ENCODE measurements around the gene DDX5. TPM values are rescaled to one million over a fixed set of nuclear protein-coding genes. Genes with fewer than 3 reads are reported as not detected.

DDX5 gene
- total and polyA plus RNA-seq, 2 donors (not counting 1 experiment from before 2014, with no cell fraction given), result 439 to 598 TPM

- Histone ChIP-seq H3K9ac (ENCODE audit: insufficient read depth, low read length) (no peak overlapping the region), H3K4me1 (ENCODE audit: control insufficient read depth, extremely low read depth, insufficient read depth, low read length) (no peaks in the 10 kb centered on the region), H3K79me2 (ENCODE audit: control insufficient read depth, insufficient read depth, low read length) (no peaks in the 10 kb centered on the region), H4K20me1 (ENCODE audit: control insufficient read depth, extremely low read depth, insufficient read depth, low read length) (no peaks in the 10 kb centered on the region), H3K36me3 (ENCODE audit: control insufficient read depth, insufficient read depth, low read length) (no peaks in the 10 kb centered on the region), H3K27ac (ENCODE audit: insufficient read depth, low read length) (no peak overlapping the region), H2AFZ (ENCODE audit: low read length) (no peak overlapping the region), H3K27me3 (ENCODE audit: control insufficient read depth, insufficient read depth, low read length) (no peaks in the 10 kb centered on the region), H3K4me3 (replicated peaks in 1 of 4; ENCODE audit: control extremely low read depth in 1 of 4, insufficient read depth in 1 of 4, low read depth in 3 of 4, low read length in 4 of 4) (no peak overlapping the region), H3K4me2 (ENCODE audit: extremely low read depth, insufficient read depth, low read length) (no peak overlapping the region), H3K9me3 (ENCODE audit: control insufficient read depth, insufficient read depth, low read depth, low read length) (no peaks in the 10 kb centered on the region)
- no peak for DNase-seq (ENCODE audit: low read depth in 2 of 2)
- TF ChIP-seq EZH2 (IDR thresholded peaks at IDR 0.05; ENCODE audit: low read length, missing control alignments) (no peak), CTCF (conservative IDR thresholded peaks at IDR 0.05 in 1 of 2, IDR thresholded peaks at IDR 0.05 in 1 of 2; ENCODE audit: low read depth in 1 of 2, low read length in 2 of 2) (no peak)
Observed at GRCh38 chr17:64480951-64481350, 25.1 kb downstream of the DDX5 start.

- no peak overlapping the region for H3K9ac ChIP-seq (ENCODE audit: insufficient read depth, low read length)
- H3K4me3 ChIP-seq (replicated peaks in 1 of 4; ENCODE audit: control extremely low read depth in 1 of 4, insufficient read depth in 1 of 4, low read depth in 3 of 4, low read length in 4 of 4), result no peak overlapping the region
- H3K79me2 ChIP-seq (ENCODE audit: control insufficient read depth, insufficient read depth, low read length), result no peaks in the 10 kb centered on the region
- H3K4me2 ChIP-seq (ENCODE audit: extremely low read depth, insufficient read depth, low read length), result no peak overlapping the region
- H3K9me3 ChIP-seq (ENCODE audit: control insufficient read depth, insufficient read depth, low read depth, low read length), result no peaks in the 10 kb centered on the region
- no peak overlapping the region for H3K27ac ChIP-seq (ENCODE audit: insufficient read depth, low read length)
- DNase-seq (ENCODE audit: low read depth in 2 of 2), result no peak
- H3K36me3 ChIP-seq (ENCODE audit: control insufficient read depth, insufficient read depth, low read length), result no peaks in the 10 kb centered on the region
- H3K4me1 ChIP-seq (ENCODE audit: control insufficient read depth, extremely low read depth, insufficient read depth, low read length), result no peaks in the 10 kb centered on the region
- no peaks in the 10 kb centered on the region for H4K20me1 ChIP-seq (ENCODE audit: control insufficient read depth, extremely low read depth, insufficient read depth, low read length)
- no peaks in the 10 kb centered on the region for H3K27me3 ChIP-seq (ENCODE audit: control insufficient read depth, insufficient read depth, low read length)
- H2AFZ ChIP-seq (ENCODE audit: low read length), result no peak overlapping the region
- TF ChIP-seq EZH2 (IDR thresholded peaks at IDR 0.05; ENCODE audit: low read length, missing control alignments) (no peak), CTCF (conservative IDR thresholded peaks at IDR 0.05 in 1 of 2, IDR thresholded peaks at IDR 0.05 in 1 of 2; ENCODE audit: low read depth in 1 of 2, low read length in 2 of 2) (no peak)
Observed at GRCh38 chr17:64477849-64478248, 28.2 kb downstream of the DDX5 start.

- Histone ChIP-seq H3K27ac (ENCODE audit: insufficient read depth, low read length) (no peak overlapping the region), H3K79me2 (ENCODE audit: control insufficient read depth, insufficient read depth, low read length) (no peaks in the 10 kb centered on the region), H3K9ac (ENCODE audit: insufficient read depth, low read length) (no peak overlapping the region), H4K20me1 (ENCODE audit: control insufficient read depth, extremely low read depth, insufficient read depth, low read length) (no peaks in the 10 kb centered on the region), H3K27me3 (ENCODE audit: control insufficient read depth, insufficient read depth, low read length) (no peaks in the 10 kb centered on the region), H2AFZ (ENCODE audit: low read length) (no peak overlapping the region), H3K4me3 (replicated peaks in 1 of 4; ENCODE audit: control extremely low read depth in 1 of 4, insufficient read depth in 1 of 4, low read depth in 3 of 4, low read length in 4 of 4) (no peak overlapping the region), H3K36me3 (ENCODE audit: control insufficient read depth, insufficient read depth, low read length) (no peaks in the 10 kb centered on the region), H3K4me1 (ENCODE audit: control insufficient read depth, extremely low read depth, insufficient read depth, low read length) (no peaks in the 10 kb centered on the region), H3K9me3 (ENCODE audit: control insufficient read depth, insufficient read depth, low read depth, low read length) (no peaks in the 10 kb centered on the region), H3K4me2 (ENCODE audit: extremely low read depth, insufficient read depth, low read length) (no peak overlapping the region)
- no peak for DNase-seq (ENCODE audit: low read depth in 2 of 2)
- TF ChIP-seq CTCF (conservative IDR thresholded peaks at IDR 0.05 in 1 of 2, IDR thresholded peaks at IDR 0.05 in 1 of 2; ENCODE audit: low read depth in 1 of 2, low read length in 2 of 2) (no peak), EZH2 (IDR thresholded peaks at IDR 0.05; ENCODE audit: low read length, missing control alignments) (no peak)
Observed at GRCh38 chr17:64472564-64472963, 33.5 kb downstream of the DDX5 start.
